HG03060 (cell line): ENCODE data around the gene TLE1.

Source experiments
- ATAC-seq: cut with Tn5 transposase; IDR thresholded peaks from one replicate; pipeline ENCODE4 v1.9.1; 2021; ENCODE audit warnings: low read depth, moderate number of reproducible peaks; ENCODE audit not compliant: unreplicated experiment

The TLE1 gene

DNA sequence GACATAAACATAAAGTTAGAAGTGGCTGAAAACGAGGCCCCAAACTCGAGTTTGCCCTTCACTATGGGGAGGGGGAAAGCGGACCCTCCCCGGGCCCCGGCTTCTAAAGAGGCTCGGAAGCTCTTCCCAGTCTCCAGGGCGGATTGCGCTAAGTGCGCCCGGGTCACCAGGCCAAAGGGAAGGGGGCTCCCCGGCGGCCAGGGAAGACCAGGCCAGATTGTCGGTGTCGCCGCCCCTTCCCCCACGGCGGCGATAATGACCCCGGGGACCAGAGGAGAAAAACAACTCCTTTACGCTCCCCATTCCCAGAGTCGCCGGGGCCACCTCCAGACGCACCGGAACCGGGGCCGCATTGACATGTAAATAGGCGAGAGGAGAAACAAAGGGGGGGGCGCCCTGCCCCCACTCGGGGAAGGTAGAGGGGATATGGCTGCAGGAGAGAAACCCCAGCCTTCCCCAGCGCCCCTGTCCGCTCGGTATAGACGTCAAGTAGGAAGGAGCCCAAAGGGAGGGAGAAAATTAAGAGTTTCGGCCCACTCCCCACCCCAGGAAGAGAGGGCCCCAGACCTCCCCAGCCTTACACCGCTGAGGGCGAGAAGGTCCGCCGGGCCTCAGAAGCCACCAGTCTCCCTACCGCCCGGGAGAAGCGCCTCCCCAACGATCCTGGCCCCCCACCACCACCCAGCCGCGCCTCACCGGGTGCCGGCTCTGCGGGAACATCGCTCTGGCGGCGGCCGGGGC is 1.7 kb downstream of the TLE1 start:
- ATAC-seq: no peak

DNA sequence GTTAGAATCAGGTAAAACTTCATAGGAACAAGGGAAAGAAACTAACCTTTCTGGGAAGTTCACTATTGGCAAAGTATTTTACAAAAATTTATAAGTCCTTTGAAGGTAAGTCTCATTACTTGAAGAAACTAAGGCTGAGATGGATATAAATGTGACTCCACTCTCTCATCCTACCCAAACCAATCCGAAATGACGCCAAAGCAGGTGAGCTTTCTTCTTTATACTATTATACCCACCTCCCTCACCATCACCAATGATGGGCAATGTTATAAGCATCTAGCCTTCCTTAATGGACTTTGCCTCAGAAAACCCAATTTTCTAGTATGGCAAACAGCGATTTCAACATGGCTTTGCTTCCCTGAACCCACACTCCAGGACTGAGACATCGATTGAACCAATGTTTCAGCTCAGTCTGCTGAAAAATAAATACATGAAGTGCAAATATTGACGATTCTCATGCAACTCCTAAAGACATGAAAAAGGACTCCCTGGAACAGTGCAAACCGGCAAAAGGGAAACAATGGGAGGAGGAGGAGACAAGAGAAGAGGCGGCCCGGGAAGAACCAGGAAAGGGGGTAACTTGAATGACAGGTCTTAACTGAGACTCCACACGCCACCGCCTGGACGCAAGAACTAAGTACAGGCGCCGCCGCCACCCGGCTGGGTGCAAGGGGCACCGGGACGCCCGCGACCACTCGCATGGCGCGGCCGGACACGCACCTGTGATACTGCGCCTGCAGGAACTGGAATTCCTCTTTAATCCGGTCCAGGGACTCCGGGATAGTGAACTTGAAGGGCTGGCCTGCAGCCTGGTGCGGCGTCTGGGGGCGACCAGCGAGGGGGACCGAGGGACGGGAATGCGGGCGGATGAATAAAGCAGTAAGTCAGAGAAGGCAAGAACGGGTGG is 2.5 kb downstream of the TLE1 start:
- no peak for ATAC-seq

DNA sequence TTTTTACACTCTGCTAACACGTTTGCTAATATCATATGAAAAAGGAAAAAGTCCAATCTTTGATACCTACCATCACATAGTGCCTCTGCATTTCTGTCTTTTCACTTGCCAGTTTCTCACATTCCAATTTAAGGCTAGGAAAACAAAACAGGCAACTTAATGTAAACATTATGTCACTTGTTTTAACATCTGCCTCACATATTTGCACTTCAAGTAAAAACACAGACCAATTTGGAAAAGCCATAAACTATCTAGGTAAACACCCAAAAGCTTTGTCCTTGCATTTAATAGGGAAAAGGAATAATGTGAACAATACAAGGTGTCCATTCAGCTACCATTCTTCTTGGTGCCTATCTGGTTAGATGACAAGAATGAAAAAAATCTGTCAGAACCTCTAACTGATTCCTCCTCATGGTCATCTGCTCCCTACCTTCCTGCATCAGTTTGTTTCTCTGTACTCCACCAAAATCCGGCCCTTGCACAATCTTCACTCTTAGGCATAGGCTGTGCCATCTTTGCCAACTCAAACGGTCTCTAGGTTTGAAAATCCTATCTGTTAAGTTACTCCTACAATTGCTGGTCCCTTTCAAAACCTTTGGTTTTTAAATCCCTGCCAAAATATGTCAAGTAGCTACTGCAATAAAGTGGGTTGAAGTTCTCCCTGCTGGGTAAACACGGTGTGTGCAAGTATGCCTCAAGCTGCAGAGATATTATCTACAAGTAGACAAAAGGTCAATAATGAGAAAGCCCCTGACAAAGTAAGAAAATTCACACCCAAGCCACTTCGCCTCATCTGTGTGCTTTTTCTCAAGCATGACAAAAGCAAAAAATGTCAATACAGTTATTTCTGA is 3.4 kb downstream of the TLE1 start:
- ATAC-seq: no peak

DNA sequence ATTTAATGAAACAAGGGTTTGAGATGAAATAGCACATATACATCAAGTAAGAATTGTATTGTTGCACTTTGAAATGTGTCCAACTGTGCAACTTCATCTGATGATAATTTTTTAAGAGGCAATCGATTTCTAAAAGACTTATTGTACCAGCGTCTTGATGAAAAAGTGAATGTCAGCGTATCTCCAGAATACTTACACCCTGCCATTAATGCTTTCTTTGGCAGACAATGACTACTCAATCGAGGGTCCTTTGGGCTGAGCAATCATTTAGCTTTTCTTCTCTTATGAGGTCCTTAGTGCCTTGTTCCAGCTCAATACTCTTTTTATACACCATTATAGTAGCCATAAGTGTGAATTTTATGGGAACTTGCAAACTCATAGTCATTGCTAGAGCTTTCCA is 4.7 kb downstream of the TLE1 start:
- ATAC-seq: no peak

DNA sequence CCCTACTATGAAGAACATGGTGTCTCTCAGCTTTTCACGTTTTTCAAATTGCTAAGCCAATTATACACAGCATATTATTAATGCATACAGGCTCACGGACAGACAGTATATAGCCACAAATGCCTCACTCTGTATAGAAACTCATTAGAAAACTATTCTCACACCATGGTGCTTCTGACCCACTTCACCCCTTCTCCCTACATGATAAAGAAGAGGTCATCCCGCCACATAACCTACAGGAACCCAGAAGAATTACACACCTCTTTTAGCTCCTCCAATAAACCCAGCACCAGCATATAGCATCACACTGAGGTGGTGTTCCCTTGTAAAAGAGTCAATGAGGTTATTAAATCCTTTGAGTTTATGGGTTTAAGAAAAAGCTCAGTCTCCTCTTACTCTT is 5.6 kb downstream of the TLE1 start:
- ATAC-seq: no peak

DNA sequence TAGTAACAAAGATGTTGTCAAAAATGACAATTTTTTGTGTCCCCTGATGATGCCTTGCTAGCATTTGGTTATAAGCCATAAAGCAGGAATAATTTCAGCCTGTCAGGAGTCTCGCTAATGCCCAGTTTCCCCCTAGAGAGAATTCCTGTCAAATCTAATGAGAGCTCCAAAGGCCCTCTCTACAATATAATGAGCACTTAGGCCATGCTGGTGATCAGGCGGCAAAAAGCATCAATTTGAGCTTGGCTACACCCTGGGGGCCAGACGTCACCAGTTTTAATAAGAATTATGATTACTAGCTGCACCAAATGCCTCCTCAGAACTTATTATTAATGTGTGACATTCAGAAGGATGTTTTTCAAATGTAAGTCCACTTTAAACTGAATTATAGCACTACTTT is 6.1 kb downstream of the TLE1 start:
- ATAC-seq: no peak

DNA sequence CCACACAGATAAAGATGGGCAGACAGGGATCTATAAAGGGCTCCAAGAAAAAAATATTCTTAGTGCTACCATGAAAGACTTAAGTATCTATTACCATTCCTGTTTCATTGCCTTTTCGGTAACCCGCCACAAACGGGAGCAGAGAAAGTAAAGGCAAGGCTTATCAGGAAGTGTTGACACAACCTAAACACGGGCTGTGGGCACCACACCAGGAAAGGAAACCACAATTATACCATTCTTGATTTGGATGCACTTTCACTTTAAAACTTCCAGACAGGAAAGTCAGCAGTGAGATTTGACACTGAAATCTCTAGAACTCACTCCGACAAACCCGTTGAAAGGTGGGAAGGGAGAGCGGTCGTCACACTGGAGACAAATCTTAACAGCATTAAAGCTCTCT is 6.5 kb downstream of the TLE1 start:
- no peak for ATAC-seq

DNA sequence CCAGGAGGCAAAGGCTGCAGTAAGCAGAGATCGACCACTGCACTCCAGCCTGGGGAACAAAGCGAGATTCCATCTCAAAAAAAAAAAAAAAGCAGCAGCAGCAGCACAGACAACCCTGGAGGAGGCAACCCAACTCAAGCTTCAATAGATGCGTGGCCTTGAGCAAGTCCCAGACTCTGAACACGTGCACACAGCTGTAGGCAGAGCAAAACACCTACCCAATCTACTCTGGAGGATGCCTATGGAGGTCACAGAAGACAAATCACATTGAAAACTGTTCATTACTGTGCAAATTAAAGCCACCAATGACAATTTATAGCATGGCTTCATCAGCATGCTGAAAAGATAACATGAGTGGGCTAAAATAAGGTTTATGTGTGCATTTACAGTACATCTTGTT is 7.2 kb downstream of the TLE1 start:
- no peak for ATAC-seq

DNA sequence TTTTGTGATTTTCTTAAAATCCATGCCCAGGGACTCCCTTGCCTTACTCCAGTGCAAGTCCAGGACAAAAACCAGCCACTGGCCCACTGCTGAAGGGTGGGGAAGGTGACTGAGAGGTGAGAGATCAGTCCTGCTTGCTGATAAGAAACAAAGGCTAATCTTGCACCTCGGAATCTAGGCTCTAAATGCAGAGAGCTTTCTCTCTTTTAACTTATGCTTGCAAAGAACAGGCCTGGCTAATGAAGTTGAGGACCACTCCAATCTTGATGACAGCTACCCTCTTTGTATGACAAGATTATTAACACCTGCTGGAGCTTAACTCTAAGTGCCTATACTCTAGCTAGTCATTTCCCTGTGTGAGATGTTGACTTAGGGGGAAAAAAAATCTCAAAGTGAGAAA is 8.8 kb downstream of the TLE1 start:
- ATAC-seq: no peak

DNA sequence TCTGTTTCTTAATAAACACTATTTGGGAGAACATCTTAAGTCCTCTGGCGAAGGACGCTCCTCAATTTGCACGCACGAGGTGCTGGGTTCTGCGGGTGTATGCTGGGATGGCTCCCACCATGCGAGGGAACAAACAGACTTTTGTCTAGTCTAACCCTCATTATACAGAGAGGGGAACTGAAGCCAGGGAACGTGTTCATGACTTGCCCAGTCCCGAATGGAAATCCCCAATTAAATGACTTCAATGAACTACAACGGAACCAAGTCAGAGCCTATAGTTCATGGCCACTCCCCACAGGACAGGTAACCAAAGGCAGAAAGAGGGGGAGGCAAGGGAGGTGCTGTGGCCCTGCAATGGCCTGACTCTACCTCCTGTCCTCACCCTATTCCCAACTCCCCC is 9.3 kb downstream of the TLE1 start:
- ATAC-seq: no peak

DNA sequence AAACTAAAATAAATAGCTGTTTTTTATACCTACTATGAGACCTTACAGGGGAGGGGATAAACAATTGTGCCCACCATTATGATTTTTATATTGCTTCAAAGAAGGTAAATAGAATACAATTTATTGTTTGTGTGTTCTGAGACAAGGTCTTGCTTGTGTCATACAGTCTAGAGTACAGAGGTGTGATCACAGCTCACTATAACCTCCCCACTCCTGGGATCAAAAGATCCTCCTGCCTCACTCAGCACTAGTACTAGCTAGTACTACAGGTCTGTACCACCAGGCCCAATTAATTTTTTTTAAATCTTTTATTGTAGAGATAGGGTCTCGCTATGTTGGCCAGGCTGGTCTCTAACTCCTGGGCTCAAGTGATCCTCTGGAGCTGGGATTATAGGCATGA is 11.3 kb downstream of the TLE1 start:
- no peak for ATAC-seq

DNA sequence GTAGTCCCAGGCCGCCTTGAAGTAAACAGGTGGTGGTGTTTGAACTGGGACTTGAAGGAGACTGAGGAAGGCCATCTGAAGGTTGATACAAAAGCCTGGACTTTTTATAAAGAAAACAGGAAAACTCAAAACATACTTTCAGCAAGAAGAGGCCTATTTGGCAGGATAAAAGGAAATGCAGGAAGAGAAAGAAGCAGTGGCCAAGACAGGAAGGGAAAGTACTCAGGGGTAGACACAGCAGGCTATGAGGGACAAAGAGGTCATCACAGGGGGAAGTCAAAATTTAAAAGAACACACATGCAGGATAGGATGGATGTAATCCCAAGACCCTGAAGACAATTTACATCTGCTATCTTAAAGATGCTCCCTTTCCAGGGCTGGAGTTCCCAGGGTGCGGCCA is 13.0 kb downstream of the TLE1 start:
- no peak for ATAC-seq

DNA sequence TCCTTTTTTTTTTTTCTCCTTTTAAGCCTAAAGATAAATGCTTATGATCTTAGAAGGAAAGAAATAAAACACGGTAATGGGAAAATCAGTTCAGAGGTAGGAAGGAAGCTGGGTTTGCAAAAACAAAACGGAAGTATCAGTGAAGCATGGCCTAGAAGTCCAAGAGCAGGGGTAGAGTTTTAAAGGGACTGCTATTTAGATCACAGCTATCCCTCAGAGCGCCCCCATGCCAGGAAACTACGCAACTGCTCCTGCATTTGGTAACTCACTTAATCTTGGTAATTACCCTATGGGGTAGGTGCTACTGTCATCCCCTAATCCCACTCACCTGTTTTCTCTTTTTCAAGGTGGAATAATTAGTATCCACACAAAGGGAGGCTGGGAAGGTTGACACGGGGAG is 16.0 kb downstream of the TLE1 start:
- no peak for ATAC-seq

DNA sequence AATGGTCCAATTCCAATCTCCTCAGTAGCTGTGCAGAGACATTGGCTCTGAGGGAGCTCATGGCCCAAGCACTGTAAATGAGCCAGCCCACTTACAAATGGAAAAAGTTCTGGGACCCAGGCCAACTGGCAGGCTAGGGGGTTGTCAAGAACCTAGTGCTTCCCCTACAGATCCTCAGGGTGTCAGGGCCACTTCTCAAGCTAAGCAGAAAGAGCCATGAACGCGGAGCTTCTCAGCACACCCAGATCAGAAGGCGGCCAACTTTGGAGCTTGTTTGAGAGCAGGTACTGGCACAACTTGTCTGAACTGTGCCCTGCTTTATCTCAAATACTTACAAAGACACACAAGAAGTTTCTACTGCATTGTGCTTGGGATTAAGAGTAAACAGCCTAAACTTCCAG is 17.5 kb downstream of the TLE1 start:
- no peak for ATAC-seq

DNA sequence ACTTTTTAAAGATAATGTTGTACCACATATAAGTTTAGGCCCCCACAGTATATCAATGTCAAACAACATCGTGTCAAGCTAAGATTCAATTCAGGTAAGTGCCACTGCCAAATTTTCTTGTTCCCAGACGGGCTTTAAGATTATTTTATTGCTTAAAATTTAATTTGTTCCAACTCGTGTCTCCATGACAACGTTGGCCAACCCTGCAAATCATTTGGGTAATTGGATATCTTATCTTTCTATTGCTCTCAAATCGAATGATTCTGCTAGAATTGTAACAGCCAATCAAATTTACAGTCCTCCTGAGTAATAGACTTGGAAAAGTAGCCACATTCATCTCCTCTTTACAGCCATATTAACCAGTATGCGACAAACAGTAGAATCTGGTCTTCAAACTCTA is 19.5 kb downstream of the TLE1 start:
- no peak for ATAC-seq

DNA sequence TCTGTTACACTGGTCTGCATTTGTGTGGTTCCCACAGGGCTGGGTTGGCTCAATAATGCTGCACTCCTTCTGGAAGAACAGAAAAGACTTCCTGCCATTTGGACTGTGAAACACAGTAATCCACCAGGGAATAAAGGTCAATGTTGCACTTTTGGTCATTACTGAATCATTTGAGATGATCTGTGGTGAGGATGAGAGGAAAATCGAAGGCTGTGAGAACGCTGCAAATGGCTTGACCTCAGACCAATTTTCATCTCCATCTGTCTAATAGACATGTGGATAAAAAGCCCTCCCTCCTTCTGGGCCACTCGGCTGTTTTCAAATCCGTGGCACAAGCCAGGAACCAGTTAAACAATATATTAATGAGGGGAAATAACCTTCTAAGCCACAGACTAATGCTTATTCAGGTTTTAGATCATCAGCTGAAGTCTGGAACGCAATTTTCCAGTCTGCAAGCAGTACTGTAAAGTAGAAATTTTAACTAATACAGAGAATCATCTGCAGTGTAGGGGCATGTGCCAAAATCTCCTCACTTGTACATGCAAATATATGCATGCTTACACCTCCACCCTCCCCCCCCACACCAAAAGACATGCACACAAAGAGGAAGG is 20.2 kb downstream of the TLE1 start:
- ATAC-seq: no peak

DNA sequence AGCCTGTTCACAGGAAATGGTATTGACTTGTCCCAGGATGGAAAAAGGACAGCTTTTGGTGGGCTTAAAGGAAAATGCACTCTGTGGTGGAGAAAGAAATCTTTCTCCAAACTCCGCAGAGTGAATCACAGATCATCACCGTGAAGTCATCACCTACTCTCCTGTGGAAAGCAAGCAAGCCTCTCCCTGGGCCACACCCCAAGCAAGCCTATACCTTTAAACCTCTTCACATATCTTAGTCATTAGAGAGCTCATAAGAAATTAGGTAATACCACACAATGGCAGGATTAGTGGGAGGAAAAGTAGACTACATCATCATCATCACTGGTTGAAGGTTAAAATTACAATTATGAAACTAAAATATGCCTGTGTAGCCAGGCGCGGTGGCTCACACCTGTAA is 23.2 kb downstream of the TLE1 start:
- ATAC-seq: no peak

DNA sequence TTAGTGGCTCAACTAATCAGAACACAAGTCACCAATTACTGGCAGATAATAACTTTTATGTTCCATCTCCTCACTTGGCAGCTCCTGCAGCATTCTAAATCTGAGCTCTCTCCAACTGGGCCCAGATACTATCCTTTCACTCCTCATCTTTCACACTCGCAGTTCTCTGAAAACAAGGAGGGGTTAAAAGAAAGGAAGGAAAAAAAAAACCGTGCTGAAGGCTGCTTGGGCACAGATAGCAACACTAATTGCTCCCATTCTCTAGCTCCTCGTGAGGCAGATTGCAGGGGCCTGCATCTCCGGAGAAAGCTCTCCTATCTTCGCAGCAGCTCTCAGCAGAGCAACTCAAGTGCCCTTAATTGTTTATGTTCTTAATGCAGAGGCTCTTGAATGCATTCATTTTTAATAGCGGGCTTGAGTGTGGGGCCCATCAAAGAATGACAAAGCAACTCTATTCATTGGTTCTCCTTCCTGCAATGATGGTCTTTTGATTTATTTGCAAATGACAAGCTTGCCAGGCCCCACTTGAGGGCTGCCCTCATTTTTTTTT is 23.9 kb downstream of the TLE1 start:
- no peak for ATAC-seq

DNA sequence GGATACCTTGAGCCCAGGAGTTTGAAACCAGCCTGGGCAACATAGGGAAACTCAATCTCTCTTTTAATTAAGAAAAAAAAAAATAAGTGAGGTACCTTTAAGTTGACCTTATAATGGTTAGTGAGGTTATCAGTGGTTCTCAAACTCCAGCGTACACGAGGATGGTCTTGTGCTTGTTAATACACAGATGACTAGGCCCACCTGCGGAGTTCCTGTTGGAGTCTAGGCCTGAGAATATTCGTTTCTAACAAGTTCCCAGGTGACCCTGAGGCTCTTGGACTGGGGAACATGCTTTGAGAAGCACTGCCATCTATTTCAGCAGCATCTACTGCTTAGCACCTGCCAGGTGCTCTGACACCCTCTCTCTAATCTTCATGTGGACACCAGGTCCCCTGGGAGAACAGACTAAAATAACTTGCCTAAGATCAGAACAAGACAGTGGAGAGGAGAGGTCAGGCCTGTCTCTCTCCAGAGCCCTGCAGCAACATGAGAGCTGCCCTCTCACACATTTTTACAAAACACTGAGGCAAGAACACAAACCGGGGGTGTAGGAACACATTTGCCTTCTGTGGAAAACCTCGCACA is 24.6 kb downstream of the TLE1 start:
- ATAC-seq: no peak

DNA sequence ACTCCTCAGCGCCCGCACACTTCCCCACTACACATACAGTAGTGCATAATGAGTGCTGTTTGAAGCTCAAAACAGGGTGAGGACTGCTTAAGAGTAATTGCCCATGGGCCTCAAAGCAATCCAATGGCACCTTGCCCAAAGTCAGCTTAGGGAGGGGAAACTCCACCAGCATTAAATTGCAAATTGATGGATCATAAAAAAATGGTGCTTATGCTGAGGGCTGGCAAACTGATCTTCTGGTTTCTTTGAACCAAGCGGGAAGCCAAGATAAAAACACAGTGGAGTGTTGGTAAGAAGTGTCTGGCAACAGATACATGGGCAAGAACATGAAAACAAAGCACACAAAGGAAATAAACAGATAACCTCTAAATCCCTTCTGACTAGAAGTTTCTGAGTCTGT is 28.0 kb downstream of the TLE1 start:
- no peak for ATAC-seq
